Trophoblast cell (in vitro differentiated cells and primary cell): Measurements from ENCODE around the gene PRDM16.

ENCODE experiments used
- DNase-seq, 2 donors: peaks; one replicate each; pipeline ENCODE4 v3.0.0-alpha.2; 2016
- H2AFZ ChIP-seq: 2 replicates; pipeline ENCODE4 v1.6.1; 2013; ENCODE audit warnings: low read length, moderate library complexity, mild to moderate bottlenecking; ENCODE audit not compliant: insufficient read depth, poor library complexity
- H2AK5ac ChIP-seq: 2 replicates; pipeline ENCODE4 v1.6.1; 2013; ENCODE audit warnings: mild to moderate bottlenecking, low read length
- H2BK120ac ChIP-seq: 2 replicates; pipeline ENCODE4 v1.6.1; 2013; ENCODE audit warnings: low read length, mild to moderate bottlenecking, moderate library complexity; ENCODE audit not compliant: insufficient read depth, poor library complexity
- H2BK12ac ChIP-seq: 2 replicates; pipeline ENCODE4 v1.6.1; 2013; ENCODE audit warnings: mild to moderate bottlenecking, low read length, moderate library complexity
- H2BK5ac ChIP-seq: 2 replicates; pipeline ENCODE4 v1.6.1; 2013; ENCODE audit warnings: low read length, low read depth, moderate library complexity, mild to moderate bottlenecking; ENCODE audit not compliant: poor library complexity
- H3K14ac ChIP-seq: 2 replicates; pipeline ENCODE4 v1.6.1; 2013; ENCODE audit warnings: mild to moderate bottlenecking, low read length
- H3K18ac ChIP-seq: 2 replicates; pipeline ENCODE4 v1.6.1; 2013; ENCODE audit warnings: mild to moderate bottlenecking, low read length
- H3K23ac ChIP-seq: 2 replicates; pipeline ENCODE4 v1.6.1; 2013; ENCODE audit warnings: low read length
- H3K27ac ChIP-seq: 2 replicates; pipeline ENCODE4 v1.5.1; 2013; ENCODE audit warnings: low read depth, mild to moderate bottlenecking, inconsistent platforms, low read length, moderate library complexity
- H3K27me3 ChIP-seq: 2 replicates; pipeline ENCODE4 v1.6.1; 2013; ENCODE audit warnings: inconsistent platforms, mild to moderate bottlenecking, low read length, moderate library complexity; ENCODE audit not compliant: insufficient read depth
- H3K36me3 ChIP-seq, 2 experiments: 1 replicate in 1 of 2; 2 replicates in 1 of 2; pipeline ENCODE4 v1.6.1; 2013; ENCODE audit warnings: low read length in 2 of 2, mild to moderate bottlenecking in 2 of 2, moderate library complexity in 1 of 2; ENCODE audit not compliant: insufficient read depth in 2 of 2, control insufficient read depth in 1 of 2
- H3K4ac ChIP-seq: 2 replicates; pipeline ENCODE4 v1.6.1; 2013; ENCODE audit warnings: low read depth, mild to moderate bottlenecking, low read length, moderate library complexity
- H3K4me1 ChIP-seq, 2 experiments: 1 replicate in 1 of 2; 2 replicates in 1 of 2; pipeline ENCODE4 v1.6.1; 2013; ENCODE audit warnings: low read length in 2 of 2, mild to moderate bottlenecking in 2 of 2, moderate library complexity in 1 of 2; ENCODE audit not compliant: insufficient read depth in 2 of 2, control insufficient read depth in 1 of 2
- H3K4me2 ChIP-seq: 2 replicates; pipeline ENCODE4 v1.6.1; 2013; ENCODE audit warnings: inconsistent platforms, mild to moderate bottlenecking, low read length, moderate library complexity
- H3K4me3 ChIP-seq: 2 replicates; pipeline ENCODE4 v1.5.1; 2013; ENCODE audit warnings: mild to moderate bottlenecking, low read depth, low read length, inconsistent platforms
- H3K79me1 ChIP-seq: one replicate; pipeline ENCODE4 v1.6.1; 2013; ENCODE audit warnings: low read length
- H3K79me2 ChIP-seq: 2 replicates; pipeline ENCODE4 v1.6.1; 2013; ENCODE audit warnings: low read length, mild to moderate bottlenecking; ENCODE audit not compliant: control insufficient read depth, insufficient read depth, poor library complexity
- H3K9ac ChIP-seq: 2 replicates; pipeline ENCODE4 v1.6.1; 2013; ENCODE audit warnings: mild to moderate bottlenecking, low read length
- H3K9me3 ChIP-seq: 2 replicates; pipeline ENCODE4 v1.6.1; 2013; ENCODE audit warnings: low read depth, mild to moderate bottlenecking, control low read depth, inconsistent platforms, low read length; ENCODE audit not compliant: insufficient read depth
- H4K12ac ChIP-seq: 2 replicates; pipeline ENCODE4 v1.6.1; 2013; ENCODE audit warnings: low read depth, mild to moderate bottlenecking, low read length, moderate library complexity
- H4K8ac ChIP-seq: 2 replicates; pipeline ENCODE4 v1.6.1; 2013; ENCODE audit warnings: low read depth, mild to moderate bottlenecking, low read length, moderate library complexity
- H4K91ac ChIP-seq: one replicate; pipeline ENCODE4 v1.6.1; 2013; ENCODE audit warnings: low read depth, mild to moderate bottlenecking, low read length, moderate library complexity
- WGBS: extraction: QIAGEN DNeasy Blood & Tissue Kit; methylation state at CpG from one replicate; pipeline ENCODE4 v1.1.7; 2013; ENCODE audit warnings: missing lambda C conversion rate; ENCODE audit not compliant: insufficient read length, insufficient coverage; ENCODE audit errors: extremely low coverage; 5-methylcytosine and 5-hydroxymethylcytosine counted together

PRDM16 gene

GRCh38 chr1:3226701-3227350 lies 157.8 kb downstream of the PRDM16 start:
- no peak overlapping the region for H3K27ac ChIP-seq
- no peak overlapping the region for H2BK120ac ChIP-seq
- H3K9me3 ChIP-seq = peaks cover 4% of the 10 kb centered on the region
- H3K23ac ChIP-seq = no peak overlapping the region
- H2AK5ac ChIP-seq = no peak overlapping the region
- H3K14ac ChIP-seq = no peak overlapping the region
- no peak overlapping the region for H4K12ac ChIP-seq
- H3K9ac ChIP-seq = no peak overlapping the region
- H2AFZ ChIP-seq = no peak overlapping the region
- no peak overlapping the region for H3K4me2 ChIP-seq
- no peaks in the 10 kb centered on the region for H3K4me1 ChIP-seq
- H2BK5ac ChIP-seq = no peak overlapping the region
- no peak overlapping the region for H2BK12ac ChIP-seq
- H3K79me1 ChIP-seq = no peaks in the 10 kb centered on the region
- H3K4me3 ChIP-seq = no peak overlapping the region
- no peaks in the 10 kb centered on the region for H3K79me2 ChIP-seq
- no peaks in the 10 kb centered on the region for H3K27me3 ChIP-seq
- no peaks in the 10 kb centered on the region for H3K36me3 ChIP-seq
- no peak for DNase-seq
- H3K4ac ChIP-seq = no peak overlapping the region
- no CpG with 5 or more reads among the region's 27 CpGs for WGBS
- H3K18ac ChIP-seq = no peak overlapping the region
- no peak overlapping the region for H4K91ac ChIP-seq
- H4K8ac ChIP-seq = no peak overlapping the region

- Histone ChIP-seq H3K79me2 (no peaks in the 10 kb centered on the region), H3K4me3 (no peak overlapping the region), H4K12ac (no peak overlapping the region), H3K4me1 (no peaks in the 10 kb centered on the region), H3K9ac (no peak overlapping the region), H3K23ac (no peak overlapping the region), H2BK12ac (no peak overlapping the region), H2BK5ac (no peak overlapping the region), H2BK120ac (no peak overlapping the region), H3K4me2 (no peak overlapping the region), H3K27ac (no peak overlapping the region), H3K79me1 (no peaks in the 10 kb centered on the region), H3K27me3 (no peaks in the 10 kb centered on the region), H3K14ac (no peak overlapping the region), H2AFZ (no peak overlapping the region), H4K91ac (no peak overlapping the region), H2AK5ac (no peak overlapping the region), H3K4ac (no peak overlapping the region), H3K9me3 (peaks cover 4% of the 10 kb centered on the region), H4K8ac (no peak overlapping the region), H3K36me3 (no peaks in the 10 kb centered on the region), H3K18ac (no peak overlapping the region)
- no peak for DNase-seq
- no CpG with 5 or more reads among the region's 17 CpGs for WGBS
These were observed 158.3 kb downstream of the PRDM16 start for GRCh38 chr1:3227351-3227704.

DNA sequence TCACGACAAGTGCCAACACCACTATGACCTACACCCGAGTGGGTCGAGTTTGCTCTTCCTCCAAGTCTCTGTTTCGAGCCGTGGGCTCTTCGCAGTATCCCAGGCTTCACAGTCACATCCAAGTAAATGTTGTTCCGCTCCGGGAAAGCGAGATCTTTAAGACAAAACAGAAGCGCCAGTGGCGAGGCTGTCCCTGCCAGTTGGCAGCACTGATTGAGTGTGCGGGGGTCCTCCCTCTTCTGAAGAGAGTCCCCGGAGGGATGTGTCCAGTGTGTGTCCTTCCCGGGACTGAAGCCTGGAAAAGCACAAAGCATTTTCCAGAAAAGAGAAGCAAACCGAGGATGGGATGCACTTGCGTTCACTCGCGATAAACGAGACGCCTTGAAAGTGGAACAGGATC lies 158.9 kb downstream of the PRDM16 start:
- Histone ChIP-seq H3K14ac (no peak overlapping the region), H3K79me2 (no peaks in the 10 kb centered on the region), H3K36me3 (no peaks in the 10 kb centered on the region), H3K9ac (no peak overlapping the region), H3K79me1 (no peaks in the 10 kb centered on the region), H3K23ac (no peak overlapping the region), H3K4ac (no peak overlapping the region), H2BK5ac (no peak overlapping the region), H3K9me3 (peaks cover 2% of the 10 kb centered on the region), H4K8ac (no peak overlapping the region), H3K27ac (no peak overlapping the region), H3K4me3 (no peak overlapping the region), H3K4me1 (no peaks in the 10 kb centered on the region), H2AFZ (no peak overlapping the region), H3K18ac (no peak overlapping the region), H2AK5ac (no peak overlapping the region), H4K91ac (no peak overlapping the region), H3K27me3 (no peaks in the 10 kb centered on the region), H3K4me2 (no peak overlapping the region), H2BK12ac (no peak overlapping the region), H2BK120ac (no peak overlapping the region), H4K12ac (no peak overlapping the region)
- no peak for DNase-seq
- WGBS = no CpG with 5 or more reads among the region's 20 CpGs

DNA sequence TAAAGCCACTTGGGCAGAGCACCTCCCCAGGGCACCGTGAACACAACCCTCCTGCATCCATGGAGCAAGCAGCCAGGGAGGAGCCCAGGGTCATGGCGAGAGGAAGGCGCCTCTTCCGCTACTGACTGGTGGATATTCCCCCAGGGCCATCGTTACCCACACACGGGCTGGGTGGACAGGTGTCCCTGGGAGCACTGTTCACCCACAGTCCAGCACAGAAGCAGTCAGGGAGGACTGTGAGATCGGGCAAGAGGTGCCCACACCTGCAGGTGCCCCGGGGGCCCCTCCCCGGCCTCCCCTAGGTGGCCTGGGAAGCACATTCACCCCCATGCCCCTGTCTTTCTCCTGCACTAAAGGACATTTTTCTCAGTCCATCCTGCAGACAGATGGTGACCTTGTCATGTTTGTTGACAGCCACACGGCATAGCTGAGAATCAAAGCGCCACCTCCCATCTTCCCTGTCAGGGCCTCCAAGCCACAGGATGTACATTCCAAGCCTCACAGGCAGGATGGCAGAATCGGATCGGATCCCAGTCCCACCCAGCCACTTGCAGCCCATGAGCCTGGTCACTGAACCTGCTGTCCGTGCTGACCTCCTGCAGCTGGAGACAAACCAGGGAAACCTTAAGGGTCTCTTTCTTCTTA lies 160.2 kb downstream of the PRDM16 start:
- H3K27ac ChIP-seq = no peak overlapping the region
- no peaks in the 10 kb centered on the region for H3K79me1 ChIP-seq
- no peak overlapping the region for H4K91ac ChIP-seq
- H3K79me2 ChIP-seq = no peaks in the 10 kb centered on the region
- H2BK120ac ChIP-seq = no peak overlapping the region
- H3K4me1 ChIP-seq = no peaks in the 10 kb centered on the region
- no peak overlapping the region for H3K23ac ChIP-seq
- H2BK5ac ChIP-seq = no peak overlapping the region
- H3K9ac ChIP-seq = no peak overlapping the region
- H3K18ac ChIP-seq = no peak overlapping the region
- H4K12ac ChIP-seq = no peak overlapping the region
- WGBS = no CpG with 5 or more reads among the region's 14 CpGs
- no peak overlapping the region for H2BK12ac ChIP-seq
- H3K36me3 ChIP-seq = no peaks in the 10 kb centered on the region
- no peak overlapping the region for H3K4me2 ChIP-seq
- H2AFZ ChIP-seq = no peak overlapping the region
- H3K4me3 ChIP-seq = no peak overlapping the region
- no peak overlapping the region for H2AK5ac ChIP-seq
- no peak overlapping the region for H3K14ac ChIP-seq
- no peak overlapping the region for H4K8ac ChIP-seq
- DNase-seq = no peak
- H3K4ac ChIP-seq = no peak overlapping the region
- peaks cover 2% of the 10 kb centered on the region for H3K9me3 ChIP-seq
- no peaks in the 10 kb centered on the region for H3K27me3 ChIP-seq
